HFFc6 (cell line): ENCODE measurements around the gene PHF14. TPM values are rescaled to one million over a fixed set of nuclear protein-coding genes. Genes with fewer than 3 reads are reported as not detected.

ENCODE experiments used
- DNase-seq: peaks from one replicate; pipeline ENCODE4 v3.0.0-alpha.2; 2018
- H3K27ac Mint-ChIP-seq: 2 replicates; pipeline ENCODE4 v1.8.0; 2020; ENCODE audit warnings: mild to moderate bottlenecking, mixed read lengths
- H3K27me3 Mint-ChIP-seq: 2 replicates; pipeline ENCODE4 v1.8.0; 2021; ENCODE audit warnings: mild to moderate bottlenecking, moderate library complexity, mixed read lengths; ENCODE audit not compliant: insufficient read depth
- H3K36me3 Mint-ChIP-seq: 2 replicates; pipeline ENCODE4 v1.8.0; 2021; ENCODE audit warnings: low read depth, mixed read lengths
- H3K4me1 Mint-ChIP-seq: 2 replicates; pipeline ENCODE4 v1.8.0; 2020; ENCODE audit warnings: low read depth, mixed read lengths
- H3K4me3 Mint-ChIP-seq: 2 replicates; pipeline ENCODE4 v1.8.0; 2020; ENCODE audit warnings: mild to moderate bottlenecking, moderate library complexity, mixed read lengths
- H3K9me3 Mint-ChIP-seq: 2 replicates; pipeline ENCODE4 v1.8.0; 2020; ENCODE audit warnings: mild to moderate bottlenecking, mixed read lengths
- CTCF ChIP-seq: fragments of 200-600 bp; sonication (generic); IDR thresholded peaks from 2 replicates; pipeline ENCODE4 v1.5.0; 2021; ENCODE audit warnings: antibody characterized with exemption, mild to moderate bottlenecking
- total RNA-seq, 6 experiments: library from RNA; stranded (reverse); fragmentation: NEBNext Ultra II Directional; extraction: Animal tissue kit (Norgen Biotek cat#: 25700); gene quantifications; 2 replicates in 1 of 6; 3 replicates in 5 of 6; pipeline ENCODE4 v1.2.3, GENCODE V29; 2021

The PHF14 gene
- total RNA-seq, 6 experiments from 2014 or later = 11.4 to 15.8 (median 13.3) TPM

GRCh38 chr7:11005202-11005601 is 31.5 kb downstream of the PHF14 start:
- no peak overlapping the region for H3K27ac Mint-ChIP-seq

GRCh38 chr7:11006291-11006690 is 32.6 kb downstream of the PHF14 start:
- DNase-seq = no peak
- Mint-ChIP-seq H3K9me3 (no peaks in the 10 kb centered on the region), H3K4me3 (no peak overlapping the region), H3K27me3 (no peaks in the 10 kb centered on the region), H3K27ac (no peak overlapping the region), H3K36me3 (no peaks in the 10 kb centered on the region), H3K4me1 (no peaks in the 10 kb centered on the region)
- TF ChIP-seq CTCF = no peak

More at GRCh38 chr7:11005202-11005601, 31.5 kb downstream of the PHF14 start:
- H3K4me3 Mint-ChIP-seq = no peak overlapping the region
- H3K4me1 Mint-ChIP-seq = no peaks in the 10 kb centered on the region
- TF ChIP-seq CTCF = no peak
- H3K36me3 Mint-ChIP-seq = no peaks in the 10 kb centered on the region
- no peaks in the 10 kb centered on the region for H3K27me3 Mint-ChIP-seq
- H3K9me3 Mint-ChIP-seq = no peaks in the 10 kb centered on the region
- DNase-seq = no peak

GRCh38 chr7:11009631-11010030 is 36.0 kb downstream of the PHF14 start:
- TF ChIP-seq CTCF = no peak
- Mint-ChIP-seq H3K27ac (no peak overlapping the region), H3K4me3 (no peak overlapping the region), H3K36me3 (no peaks in the 10 kb centered on the region), H3K27me3 (no peaks in the 10 kb centered on the region), H3K4me1 (no peaks in the 10 kb centered on the region), H3K9me3 (no peaks in the 10 kb centered on the region)
- DNase-seq = no peak

GRCh38 chr7:11021468-11021867 is 47.8 kb downstream of the PHF14 start:
- Mint-ChIP-seq H3K4me1 (peaks cover 3% of the 10 kb centered on the region; the same call in 1 of the 2 replicates), H3K27me3 (no peaks in the 10 kb centered on the region), H3K36me3 (peaks cover 22% of the 10 kb centered on the region), H3K27ac (no peak overlapping the region), H3K4me3 (no peak overlapping the region), H3K9me3 (no peaks in the 10 kb centered on the region)
- no peak for DNase-seq
- TF ChIP-seq CTCF = no peak

GRCh38 chr7:11026452-11027359 is 53.0 kb downstream of the PHF14 start:
- peaks cover 9% of the 10 kb centered on the region; the same call in 1 of the 2 replicates for H3K4me1 Mint-ChIP-seq
- no peaks in the 10 kb centered on the region for H3K9me3 Mint-ChIP-seq
- no peak for TF ChIP-seq CTCF
- no peak overlapping the region for H3K4me3 Mint-ChIP-seq
- DNase-seq = no peak
- H3K27ac Mint-ChIP-seq = no peak overlapping the region
- H3K36me3 Mint-ChIP-seq = peaks cover 30% of the 10 kb centered on the region
- H3K27me3 Mint-ChIP-seq = no peaks in the 10 kb centered on the region
